MM.1S (cell line): ENCODE data around the gene SFXN1.

ENCODE experiments used
- EZH2 ChIP-seq: fragments of 300-600 bp; sonication (generic); optimal IDR thresholded peaks from 2 replicates; pipeline ENCODE3; 2017; ENCODE audit warnings: low read depth, mild to moderate bottlenecking, antibody characterized with exemption, low read length, mixed read lengths
- EZH2phosphoT487 ChIP-seq: fragments of 300-600 bp; sonication (generic); IDR thresholded peaks from 2 replicates; pipeline ENCODE4 v1.6.1; 2018; ENCODE audit warnings: antibody characterized with exemption, low read length
- TF ChIP-seq, protein P1 (sequence below): fragments of 300-600 bp; sonication (generic); IDR thresholded peaks from 2 replicates; pipeline ENCODE4 v1.5.1; 2016; ENCODE audit warnings: antibody characterized with exemption, low read length, mixed read lengths

DNA sequence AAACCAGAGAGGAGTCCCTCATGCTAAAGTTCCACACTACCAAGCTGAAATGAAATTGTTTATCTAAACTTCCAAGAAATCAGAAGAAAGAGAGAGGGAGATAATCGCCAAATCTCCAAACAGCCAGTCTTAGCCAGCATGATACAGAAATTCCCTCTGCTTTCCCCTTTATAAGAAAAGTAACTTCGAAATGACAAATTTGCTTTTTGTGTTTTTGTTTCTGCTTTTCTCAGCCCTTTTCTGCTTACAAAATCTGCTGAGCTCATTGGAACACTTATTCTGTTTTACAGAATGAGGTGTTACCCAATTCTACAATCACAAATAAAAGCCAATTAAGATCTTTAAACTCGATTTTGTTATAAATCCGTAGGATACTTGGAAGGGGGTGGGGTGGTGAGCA lies 72.9 kb downstream of the SFXN1 start:
- TF ChIP-seq, protein P1, sequence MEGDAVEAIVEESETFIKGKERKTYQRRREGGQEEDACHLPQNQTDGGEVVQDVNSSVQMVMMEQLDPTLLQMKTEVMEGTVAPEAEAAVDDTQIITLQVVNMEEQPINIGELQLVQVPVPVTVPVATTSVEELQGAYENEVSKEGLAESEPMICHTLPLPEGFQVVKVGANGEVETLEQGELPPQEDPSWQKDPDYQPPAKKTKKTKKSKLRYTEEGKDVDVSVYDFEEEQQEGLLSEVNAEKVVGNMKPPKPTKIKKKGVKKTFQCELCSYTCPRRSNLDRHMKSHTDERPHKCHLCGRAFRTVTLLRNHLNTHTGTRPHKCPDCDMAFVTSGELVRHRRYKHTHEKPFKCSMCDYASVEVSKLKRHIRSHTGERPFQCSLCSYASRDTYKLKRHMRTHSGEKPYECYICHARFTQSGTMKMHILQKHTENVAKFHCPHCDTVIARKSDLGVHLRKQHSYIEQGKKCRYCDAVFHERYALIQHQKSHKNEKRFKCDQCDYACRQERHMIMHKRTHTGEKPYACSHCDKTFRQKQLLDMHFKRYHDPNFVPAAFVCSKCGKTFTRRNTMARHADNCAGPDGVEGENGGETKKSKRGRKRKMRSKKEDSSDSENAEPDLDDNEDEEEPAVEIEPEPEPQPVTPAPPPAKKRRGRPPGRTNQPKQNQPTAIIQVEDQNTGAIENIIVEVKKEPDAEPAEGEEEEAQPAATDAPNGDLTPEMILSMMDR = no peak
- TF ChIP-seq EZH2 (no peak), EZH2phosphoT487 (no peak)
